H1 (cell line): ENCODE data around the gene COL27A1. TPM values are rescaled to one million over a fixed set of nuclear protein-coding genes. Genes with fewer than 3 reads are reported as not detected.

Source experiments
- KDM5A ChIP-seq: fragments of 200-600 bp; IDR thresholded peaks from 2 replicates; pipeline ENCODE4 v1.7.1; 2012; ENCODE audit warnings: mild to moderate bottlenecking, low read length, inconsistent platforms, mixed read lengths
- polyA plus RNA-seq, 7 experiments: library from polyadenylated mRNA; depleted of rRNA in 3 of 7; stranded (reverse) in 5 of 7; unstranded in 2 of 7; fragments of >200 nt in 5 of 7; fragments of 200-250 nt in 2 of 7; gene quantifications; 1 replicate in 5 of 7; 2 replicates in 1 of 7; 4 replicates in 1 of 7; pipeline versions ENCODE4 v1.2.1 to v1.2.3, GENCODE V29; 2011 to 2013; ENCODE audit warnings: missing spikeins in 2 of 7, mixed read lengths in 2 of 7
- total RNA-seq: library from RNA; stranded (reverse); fragmentation: NEBNext Ultra II Directional; extraction: Animal tissue kit (Norgen Biotek cat#: 25700); gene quantifications from 2 replicates; pipeline ENCODE4 v1.2.1, GENCODE V29; 2021

COL27A1 gene
- total and polyA plus RNA-seq, 2 of the 8 experiments (the other 6 are each of a cell fraction or from before 2014, with no cell fraction given), result 15.1 to 22.8 TPM

- no peak for TF ChIP-seq KDM5A
These were observed 190.2 kb downstream of the COL27A1 start (continued) for GRCh38 chr9:114345493-114346065.
